BJ (cell line): ENCODE data around the gene CAMKMT. TPM values are rescaled to one million over a fixed set of nuclear protein-coding genes. Genes with fewer than 3 reads are reported as not detected.
A peak's percentile ranks its signal among the peaks of the same experiment; 100 is the strongest.

Experiments used
- CTCF ChIA-PET: fragments of 350-600 bp; formaldehyde crosslinking; extraction: SDS; loops from one replicate; lab custom pipeline; 2021; ENCODE audit warnings: antibody characterized with exemption, inconsistent platforms; lab: Yijun Ruan, JAX
- POLR2A ChIA-PET: fragments of 300-600 bp; sonication (Branson Sonifier 250); formaldehyde crosslinking; extraction: SDS; loops from one replicate; lab custom pipeline; 2021; ENCODE audit warnings: antibody characterized with exemption; lab: Charles Lee
- DNase-seq: peaks from one replicate; pipeline ENCODE4 v3.0.0-alpha.2; 2011; ENCODE audit warnings: low read depth
- H3K27me3 ChIP-seq: 2 replicates; pipeline ENCODE4 v1.6.0; 2011; ENCODE audit warnings: low read length; ENCODE audit not compliant: control insufficient read depth, insufficient read depth
- H3K36me3 ChIP-seq: 2 replicates; pipeline ENCODE4 v1.5.1; 2011; ENCODE audit warnings: low read length; ENCODE audit not compliant: control insufficient read depth, insufficient read depth
- H3K4me3 ChIP-seq: 2 replicates; pipeline ENCODE4 v1.5.1; 2011; ENCODE audit warnings: low read depth, mild to moderate bottlenecking, control low read depth, low read length
- CTCF ChIP-seq: IDR thresholded peaks from 2 replicates; pipeline ENCODE4 v1.5.1; 2011; ENCODE audit warnings: low read depth, mild to moderate bottlenecking, control low read depth, inconsistent platforms, low read length, moderate library complexity; ENCODE audit not compliant: insufficient read depth
- polyA plus RNA-seq: library from polyadenylated mRNA; depleted of rRNA; stranded (reverse); fragments of >200 nt; gene quantifications from 2 replicates; pipeline ENCODE4 v1.2.3, GENCODE V29; 2011

Gene CAMKMT
- polyA plus RNA-seq, 1 experiment, result 2.0 TPM

- H3K27me3 ChIP-seq, result peaks cover 1% of the 10 kb centered on the region; the same call in 1 of the 2 replicates
- H3K4me3 ChIP-seq, result no peak overlapping the region
- no peak for DNase-seq
- TF ChIP-seq CTCF, result peak; percentile 23; the same call in 1 of the 2 replicates
- no peaks in the 10 kb centered on the region for H3K36me3 ChIP-seq
- CTCF ChIA-PET, result interaction anchor here (1.2 to 5.3 kb wide), 4 partner anchors 12 to 624 kb away, joined by 3 to 33 read pairs (median 4); no protein-coding TSS in a partner anchor
- POLR2A ChIA-PET, result no interaction called here
Measured at GRCh38 chr2:44668336-44668735, 306.6 kb downstream of the CAMKMT start.

GRCh38 chr2:44671276-44671675 lies 309.5 kb downstream of the CAMKMT start:
- no peak for DNase-seq
- Histone ChIP-seq H3K4me3 (no peak overlapping the region), H3K36me3 (no peaks in the 10 kb centered on the region), H3K27me3 (peaks cover 1% of the 10 kb centered on the region; the same call in 1 of the 2 replicates)
- TF ChIP-seq CTCF, result no peak
- ChIA-PET POLR2A (no interaction called here), CTCF (interaction anchor here (0.9 kb wide), 1 partner anchor 192 kb away, joined by 3 read pairs; no protein-coding TSS in a partner anchor)

- POLR2A ChIA-PET, result no interaction called here
- DNase-seq, result no peak
Measured at GRCh38 chr2:44671916-44672315, 310.2 kb downstream of the CAMKMT start.

GRCh38 chr2:44672431-44672830 lies 310.7 kb downstream of the CAMKMT start:
- POLR2A ChIA-PET, result no interaction called here
- DNase-seq, result no peak
- TF ChIP-seq CTCF, result no peak
- H3K36me3 ChIP-seq, result no peaks in the 10 kb centered on the region
- peaks cover 1% of the 10 kb centered on the region; the same call in 1 of the 2 replicates for H3K27me3 ChIP-seq
- H3K4me3 ChIP-seq, result no peak overlapping the region
- CTCF ChIA-PET, result interaction anchor here (0.7 kb wide), 1 partner anchor 112 kb away, joined by 3 read pairs; no protein-coding TSS in a partner anchor

More at GRCh38 chr2:44671916-44672315, 310.2 kb downstream of the CAMKMT start:
- no peak overlapping the region for H3K4me3 ChIP-seq
- no peaks in the 10 kb centered on the region for H3K36me3 ChIP-seq
- TF ChIP-seq CTCF, result no peak
- CTCF ChIA-PET, result interaction anchor here (0.7 to 0.9 kb wide), 2 partner anchors 111 to 193 kb away, joined by 3 read pairs; no protein-coding TSS in a partner anchor
- H3K27me3 ChIP-seq, result peaks cover 1% of the 10 kb centered on the region; the same call in 1 of the 2 replicates

- Histone ChIP-seq H3K36me3 (no peaks in the 10 kb centered on the region), H3K27me3 (no peaks in the 10 kb centered on the region), H3K4me3 (no peak overlapping the region)
- POLR2A ChIA-PET, result no interaction called here
- TF ChIP-seq CTCF, result no peak
- DNase-seq, result no peak
- CTCF ChIA-PET, result interaction anchor here (0.8 to 1.0 kb wide), 2 partner anchors 25 to 195 kb away, joined by 4 to 5 read pairs; no protein-coding TSS in a partner anchor
Measured at GRCh38 chr2:44674473-44675284, 312.9 kb downstream of the CAMKMT start.
